ENCODE measurements around the gene FAP.
A peak's percentile ranks its signal among the peaks of the same experiment; 100 is the strongest.

Gene FAP

DNA sequence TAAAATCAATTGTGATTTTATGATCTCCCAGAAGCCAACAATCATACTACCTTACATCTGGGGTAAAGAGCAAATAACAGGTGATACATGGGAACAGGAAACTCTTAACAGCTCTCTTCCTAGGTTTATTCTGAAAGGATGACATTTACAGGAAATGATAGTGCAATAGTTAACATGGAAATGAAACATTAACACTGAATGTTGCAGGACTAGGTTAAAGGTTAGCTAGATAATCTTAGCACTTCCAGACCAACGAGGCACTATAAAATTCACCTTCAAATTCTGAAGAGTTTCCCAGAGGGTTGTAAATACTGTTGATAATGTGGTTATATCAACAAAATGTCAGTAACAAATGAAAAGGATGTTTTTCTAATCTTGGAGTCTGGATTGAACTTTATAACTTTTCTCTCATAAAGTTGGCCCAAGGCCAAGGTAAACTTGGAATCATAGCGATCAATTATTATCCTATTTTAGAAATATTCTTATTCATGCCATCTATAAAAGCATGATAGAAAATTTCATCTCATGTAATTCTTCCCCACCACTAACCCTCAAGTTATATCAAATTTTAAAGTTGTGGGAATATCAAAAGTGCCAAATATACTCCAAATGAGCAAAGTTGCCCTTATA, 58.3 kb downstream of the FAP start:
- TF ChIP-seq, protein P1, sequence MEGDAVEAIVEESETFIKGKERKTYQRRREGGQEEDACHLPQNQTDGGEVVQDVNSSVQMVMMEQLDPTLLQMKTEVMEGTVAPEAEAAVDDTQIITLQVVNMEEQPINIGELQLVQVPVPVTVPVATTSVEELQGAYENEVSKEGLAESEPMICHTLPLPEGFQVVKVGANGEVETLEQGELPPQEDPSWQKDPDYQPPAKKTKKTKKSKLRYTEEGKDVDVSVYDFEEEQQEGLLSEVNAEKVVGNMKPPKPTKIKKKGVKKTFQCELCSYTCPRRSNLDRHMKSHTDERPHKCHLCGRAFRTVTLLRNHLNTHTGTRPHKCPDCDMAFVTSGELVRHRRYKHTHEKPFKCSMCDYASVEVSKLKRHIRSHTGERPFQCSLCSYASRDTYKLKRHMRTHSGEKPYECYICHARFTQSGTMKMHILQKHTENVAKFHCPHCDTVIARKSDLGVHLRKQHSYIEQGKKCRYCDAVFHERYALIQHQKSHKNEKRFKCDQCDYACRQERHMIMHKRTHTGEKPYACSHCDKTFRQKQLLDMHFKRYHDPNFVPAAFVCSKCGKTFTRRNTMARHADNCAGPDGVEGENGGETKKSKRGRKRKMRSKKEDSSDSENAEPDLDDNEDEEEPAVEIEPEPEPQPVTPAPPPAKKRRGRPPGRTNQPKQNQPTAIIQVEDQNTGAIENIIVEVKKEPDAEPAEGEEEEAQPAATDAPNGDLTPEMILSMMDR (IDR thresholded peaks at IDR 0.05; ENCODE audit: low read depth, low read length) = no peak
- DNase-seq (ENCODE audit: low read depth in 2 of 2) = no peak
- H3K4me3 ChIP-seq (replicated peaks in 1 of 2; ENCODE audit: low read depth in 2 of 2, low read length in 2 of 2) = no peak overlapping the region

DNA sequence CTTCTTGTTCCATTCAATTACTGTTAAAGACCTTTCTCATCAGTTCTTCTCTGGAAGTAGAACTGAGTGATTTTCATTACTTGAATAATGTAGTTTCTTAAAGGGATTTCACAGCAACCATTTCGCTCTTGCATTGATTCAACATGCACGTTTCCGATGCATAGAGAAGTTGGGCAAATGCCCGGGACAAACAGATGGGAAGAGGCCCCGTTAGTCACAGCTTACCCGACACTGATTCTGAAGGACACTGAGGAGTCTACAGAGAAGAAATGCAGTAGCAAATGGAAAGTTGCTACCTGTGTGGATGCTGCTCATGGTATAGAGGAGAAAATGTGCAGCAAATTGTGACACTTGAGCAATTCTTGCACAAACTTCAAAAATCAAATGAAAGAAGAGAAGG, 58.9 kb downstream of the FAP start:
- no peak for DNase-seq (ENCODE audit: low read depth in 2 of 2)
- H3K4me3 ChIP-seq (replicated peaks in 1 of 2; ENCODE audit: low read depth in 2 of 2, low read length in 2 of 2) = no peak overlapping the region
- TF ChIP-seq, protein P1 (IDR thresholded peaks at IDR 0.05; ENCODE audit: low read depth, low read length) = no peak

DNA sequence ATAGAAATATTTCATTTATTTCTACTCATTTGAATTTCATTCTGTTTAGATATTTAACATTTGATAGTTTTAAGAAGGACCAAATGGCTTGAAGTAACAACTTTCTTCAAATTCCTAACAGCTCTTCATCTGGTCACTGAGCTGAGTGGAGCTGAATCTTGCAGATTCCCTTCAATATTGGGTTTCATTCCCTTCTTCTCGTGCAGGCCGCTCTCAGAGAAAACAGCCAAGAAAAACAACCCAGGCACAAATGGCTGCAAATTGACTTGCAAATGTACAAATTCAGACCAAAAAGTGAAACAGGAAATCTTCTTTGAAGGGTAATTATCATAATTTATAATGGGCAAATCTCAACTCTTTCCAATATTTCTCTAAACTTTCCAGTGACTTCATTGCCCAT, 60.9 kb downstream of the FAP start:
- no peak for DNase-seq (ENCODE audit: low read depth in 2 of 2)
- no peak overlapping the region for H3K4me3 ChIP-seq (replicated peaks in 1 of 2; ENCODE audit: low read depth in 2 of 2, low read length in 2 of 2)
- TF ChIP-seq, protein P1 (IDR thresholded peaks at IDR 0.05; ENCODE audit: low read depth, low read length) = no peak

DNA sequence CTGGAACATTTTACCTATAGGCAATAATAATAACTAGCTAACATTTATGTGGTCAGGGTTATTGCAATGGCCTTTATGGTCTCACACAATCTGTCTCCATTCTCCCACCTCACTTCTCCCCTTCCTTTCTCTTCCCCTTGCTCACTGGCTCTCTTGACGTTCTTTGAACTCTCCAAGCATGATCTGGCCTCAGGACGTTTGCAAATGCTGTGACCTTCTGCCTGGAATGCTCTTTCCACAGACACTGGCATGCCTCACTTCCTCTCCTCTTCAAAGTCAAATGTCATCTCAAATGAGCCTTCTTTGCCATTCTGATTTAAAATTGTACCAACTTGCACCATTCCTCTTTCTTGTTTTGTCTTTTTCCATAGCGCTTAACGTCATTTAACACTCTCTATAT, 65.9 kb downstream of the FAP start:
- DNase-seq (ENCODE audit: low read depth in 2 of 2) = no peak
- TF ChIP-seq, protein P1 (IDR thresholded peaks at IDR 0.05; ENCODE audit: low read depth, low read length) = no peak
- no peak overlapping the region for H3K4me3 ChIP-seq (replicated peaks in 1 of 2; ENCODE audit: low read depth in 2 of 2, low read length in 2 of 2)

DNA sequence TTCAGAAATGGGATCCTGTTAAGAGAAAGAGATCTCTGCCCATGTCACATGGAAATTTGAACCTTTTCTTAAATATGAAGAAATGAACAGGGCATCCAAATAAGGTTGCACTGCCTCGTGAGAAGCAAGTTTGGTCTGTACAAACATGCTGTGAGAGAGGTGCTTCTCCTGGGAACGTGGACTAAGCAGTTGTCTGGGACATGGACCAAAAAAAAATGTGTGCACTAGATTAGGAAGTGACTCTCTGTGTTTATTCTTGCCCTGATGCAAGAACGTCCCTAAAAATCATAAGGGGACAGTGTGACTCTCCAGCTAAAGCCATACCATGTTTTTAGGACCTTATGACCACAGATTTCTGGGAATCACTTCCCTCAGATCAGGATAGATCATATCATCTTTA, 67.5 kb downstream of the FAP start:
- TF ChIP-seq, protein P1 (IDR thresholded peaks at IDR 0.05; ENCODE audit: low read depth, low read length) = no peak
- H3K4me3 ChIP-seq (replicated peaks in 1 of 2; ENCODE audit: low read depth in 2 of 2, low read length in 2 of 2) = no peak overlapping the region
- DNase-seq (ENCODE audit: low read depth in 2 of 2) = peak in 1 of 2 donors; percentile 40

DNA sequence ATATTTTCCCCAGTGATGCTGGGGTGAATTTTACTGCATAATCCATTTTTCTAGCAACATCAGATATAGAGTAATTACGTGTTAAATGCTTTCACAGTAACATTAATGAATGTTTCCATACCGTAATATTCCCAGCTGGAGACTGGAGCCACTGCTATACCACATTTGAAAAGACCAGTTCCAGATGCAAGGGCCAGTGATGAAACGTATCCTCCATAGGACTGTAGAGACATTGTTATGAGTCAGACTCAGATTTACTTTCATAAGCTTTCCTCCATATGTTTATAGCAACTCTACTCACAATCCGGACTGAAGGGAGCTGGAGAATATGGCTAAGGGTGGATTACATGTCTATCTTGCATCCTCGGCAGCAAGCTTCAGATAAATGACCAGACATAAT, 68.5 kb downstream of the FAP start:
- TF ChIP-seq, protein P1 (IDR thresholded peaks at IDR 0.05; ENCODE audit: low read depth, low read length) = no peak
- no peak overlapping the region for H3K4me3 ChIP-seq (replicated peaks in 1 of 2; ENCODE audit: low read depth in 2 of 2, low read length in 2 of 2)
- DNase-seq (ENCODE audit: low read depth in 2 of 2) = peak in 1 of 2 donors; percentile 37

DNA sequence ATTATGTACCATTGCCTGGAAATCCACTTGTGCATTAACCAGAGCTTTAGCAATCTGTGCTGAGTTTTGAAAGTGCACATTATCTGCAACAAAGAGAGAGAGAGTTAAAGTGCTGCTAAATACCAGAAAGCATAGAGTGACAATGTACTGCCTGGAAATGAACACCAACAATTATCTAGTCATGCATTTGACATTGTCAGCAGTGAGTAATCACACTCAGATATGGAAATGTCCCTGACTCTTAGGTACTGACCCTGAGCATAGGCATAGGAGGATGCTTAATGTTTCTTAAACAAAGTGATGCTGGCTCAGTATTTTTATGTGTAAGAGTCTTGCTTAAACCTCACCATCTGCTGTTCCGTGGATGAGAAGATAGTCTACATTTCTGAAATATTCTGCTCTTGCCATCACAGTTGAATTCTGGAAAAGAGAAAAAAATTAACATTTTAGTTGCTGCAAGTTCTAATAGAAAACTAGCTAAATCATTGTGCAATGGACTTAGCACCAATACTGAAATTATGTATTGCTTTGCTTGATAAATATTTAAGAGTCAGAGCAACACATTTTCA, 70.4 kb downstream of the FAP start:
- no peak for DNase-seq (ENCODE audit: low read depth in 2 of 2)
- no peak overlapping the region for H3K4me3 ChIP-seq (replicated peaks in 1 of 2; ENCODE audit: low read depth in 2 of 2, low read length in 2 of 2)
- TF ChIP-seq, protein P1 (IDR thresholded peaks at IDR 0.05; ENCODE audit: low read depth, low read length) = no peak
